GM12874 (cell line): ENCODE measurements around the gene CCDC87.

Experiments used
- CTCF ChIP-seq: IDR thresholded peaks from 2 replicates; pipeline ENCODE4 v1.5.1; 2011; ENCODE audit warnings: low read depth, mild to moderate bottlenecking, control low read depth, low read length, moderate library complexity; ENCODE audit not compliant: insufficient read depth

The CCDC87 gene

DNA sequence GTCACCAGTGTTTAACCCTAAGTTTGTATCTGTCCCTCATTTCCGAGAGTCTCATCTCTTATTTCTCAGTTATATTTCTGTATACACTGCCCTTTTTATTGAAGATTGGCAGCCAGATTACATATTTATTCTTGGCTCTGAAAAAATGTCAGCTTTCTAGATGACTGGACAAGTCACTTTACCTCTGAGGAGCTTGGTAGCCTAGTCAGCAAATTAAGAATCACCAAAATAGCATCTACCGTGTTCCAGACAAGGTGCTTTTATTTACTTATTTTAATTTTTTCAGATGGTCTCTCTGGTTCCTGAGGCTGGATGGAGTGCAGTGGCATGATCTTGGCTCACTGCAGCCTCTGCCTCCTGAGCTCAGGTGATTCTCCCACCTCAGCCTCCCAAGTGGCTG, 40.1 kb upstream of the CCDC87 start:
- no peak for TF ChIP-seq CTCF

GRCh38 chr11:66631883-66632282, 39.0 kb upstream of the CCDC87 start:
- no peak for TF ChIP-seq CTCF

- no peak for TF ChIP-seq CTCF
Measured at GRCh38 chr11:66629356-66629755, 36.5 kb upstream of the CCDC87 start.

- TF ChIP-seq CTCF: no peak
Measured at GRCh38 chr11:66628061-66628603, 35.3 kb upstream of the CCDC87 start.

GRCh38 chr11:66626926-66627325, 34.1 kb upstream of the CCDC87 start:
- no peak for TF ChIP-seq CTCF

GRCh38 chr11:66626382-66626781, 33.5 kb upstream of the CCDC87 start:
- no peak for TF ChIP-seq CTCF

DNA sequence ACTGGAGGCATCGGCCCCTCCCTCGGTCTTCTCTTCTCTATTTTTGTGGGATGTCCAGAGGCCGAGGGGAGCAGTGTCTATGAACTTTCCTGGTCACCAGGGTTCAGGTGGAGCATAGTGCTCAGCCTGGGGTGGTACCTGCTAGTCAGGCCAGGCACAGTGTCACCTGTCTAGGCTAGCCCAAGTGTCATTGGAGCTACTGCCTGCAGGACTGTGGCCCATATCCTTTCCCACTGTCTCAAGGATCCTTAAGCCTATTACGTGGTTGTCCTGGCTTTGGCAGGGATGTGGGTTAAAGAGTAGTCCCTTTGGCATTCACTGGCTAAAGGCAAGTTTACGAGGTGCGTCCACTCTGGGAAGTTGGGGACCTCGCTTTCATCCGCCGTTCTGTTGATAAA, 32.9 kb upstream of the CCDC87 start:
- no peak for TF ChIP-seq CTCF

DNA sequence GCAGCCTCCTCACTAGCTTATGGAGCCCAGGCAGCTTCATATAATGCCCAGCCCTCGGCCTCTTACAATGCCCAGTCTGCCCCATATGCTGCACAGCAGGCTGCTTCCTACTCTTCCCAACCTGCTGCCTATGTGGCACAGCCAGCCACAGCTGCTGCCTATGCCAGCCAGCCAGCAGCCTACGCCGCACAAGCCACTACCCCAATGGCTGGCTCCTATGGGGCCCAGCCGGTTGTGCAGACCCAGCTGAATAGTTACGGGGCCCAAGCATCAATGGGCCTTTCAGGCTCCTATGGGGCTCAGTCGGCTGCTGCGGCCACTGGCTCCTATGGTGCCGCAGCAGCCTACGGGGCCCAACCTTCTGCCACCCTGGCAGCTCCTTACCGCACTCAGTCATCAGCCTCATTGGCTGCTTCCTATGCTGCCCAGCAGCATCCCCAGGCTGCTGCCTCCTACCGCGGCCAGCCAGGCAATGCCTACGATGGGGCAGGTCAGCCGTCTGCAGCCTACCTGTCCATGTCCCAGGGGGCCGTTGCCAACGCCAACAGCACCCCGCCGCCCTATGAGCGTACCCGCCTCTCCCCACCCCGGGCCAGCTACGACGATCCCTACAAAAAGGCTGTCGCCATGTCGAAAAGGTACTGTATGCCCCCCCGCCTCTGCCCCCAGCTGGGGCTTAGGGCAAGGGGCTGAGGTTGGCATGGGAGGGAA, 32.3 kb upstream of the CCDC87 start:
- TF ChIP-seq CTCF: no peak
